ENCODE measurements around the gene NOL8. TPM values are rescaled to one million over a fixed set of nuclear protein-coding genes. Genes with fewer than 3 reads are reported as not detected.

Gene NOL8
- total RNA-seq, 4 donors from 2014 or later = 20.7 to 52.3 (median 37.2) TPM

GRCh38 chr9:92290785-92291429 is 34.2 kb downstream of the NOL8 start:
- Histone ChIP-seq H3K4me1 (peaks cover 14 to 42% (median 16%) of the 10 kb centered on the region in 3 donors), H3K36me3 (peaks cover 0 to 39% (median 0%) of the 10 kb centered on the region in 3 donors), H3K27ac (no peak overlapping the region), H3K4me3 (no peak overlapping the region), H3K9me3 (no peaks in the 10 kb centered on the region), H3K27me3 (no peaks in the 10 kb centered on the region)
- TF ChIP-seq, protein P1, sequence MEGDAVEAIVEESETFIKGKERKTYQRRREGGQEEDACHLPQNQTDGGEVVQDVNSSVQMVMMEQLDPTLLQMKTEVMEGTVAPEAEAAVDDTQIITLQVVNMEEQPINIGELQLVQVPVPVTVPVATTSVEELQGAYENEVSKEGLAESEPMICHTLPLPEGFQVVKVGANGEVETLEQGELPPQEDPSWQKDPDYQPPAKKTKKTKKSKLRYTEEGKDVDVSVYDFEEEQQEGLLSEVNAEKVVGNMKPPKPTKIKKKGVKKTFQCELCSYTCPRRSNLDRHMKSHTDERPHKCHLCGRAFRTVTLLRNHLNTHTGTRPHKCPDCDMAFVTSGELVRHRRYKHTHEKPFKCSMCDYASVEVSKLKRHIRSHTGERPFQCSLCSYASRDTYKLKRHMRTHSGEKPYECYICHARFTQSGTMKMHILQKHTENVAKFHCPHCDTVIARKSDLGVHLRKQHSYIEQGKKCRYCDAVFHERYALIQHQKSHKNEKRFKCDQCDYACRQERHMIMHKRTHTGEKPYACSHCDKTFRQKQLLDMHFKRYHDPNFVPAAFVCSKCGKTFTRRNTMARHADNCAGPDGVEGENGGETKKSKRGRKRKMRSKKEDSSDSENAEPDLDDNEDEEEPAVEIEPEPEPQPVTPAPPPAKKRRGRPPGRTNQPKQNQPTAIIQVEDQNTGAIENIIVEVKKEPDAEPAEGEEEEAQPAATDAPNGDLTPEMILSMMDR (IDR thresholded peaks at IDR 0.05) = no peak
- TF ChIP-seq POLR2A (IDR thresholded peaks at IDR 0.05) = no peak
- WGBS, 2 donors = 71 to 82% methylated on average over 1 of the region's 1 CpG
- intact Hi-C loops (cut with DNase I) = no loop called here
- DNase-seq = no peak

- Histone ChIP-seq H3K36me3 (peaks cover 0 to 50% (median 4%) of the 10 kb centered on the region in 3 donors), H3K4me3 (no peak overlapping the region), H3K9me3 (no peaks in the 10 kb centered on the region), H3K4me1 (peaks cover 13 to 31% (median 14%) of the 10 kb centered on the region in 3 donors), H3K27ac (no peak overlapping the region), H3K27me3 (no peaks in the 10 kb centered on the region)
- TF ChIP-seq, protein P1 (IDR thresholded peaks at IDR 0.05) = no peak
- no peak for TF ChIP-seq POLR2A (IDR thresholded peaks at IDR 0.05)
- WGBS, 2 donors = 86 to 88% methylated on average over 5 of the region's 5 CpGs
- DNase-seq = no peak
- intact Hi-C loops (cut with DNase I) = no loop called here
These were observed 35.3 kb downstream of the NOL8 start for GRCh38 chr9:92289708-92290390.

GRCh38 chr9:92279302-92279701 is 45.8 kb downstream of the NOL8 start:
- 84 to 100% methylated on average over 1 of the region's 1 CpG for WGBS, 2 donors
- peaks cover 0 to 100% (median 26%) of the 10 kb centered on the region in 3 donors for H3K36me3 ChIP-seq
- TF ChIP-seq, protein P1 (IDR thresholded peaks at IDR 0.05) = no peak
- no peak for TF ChIP-seq POLR2A (IDR thresholded peaks at IDR 0.05)

GRCh38 chr9:92278110-92278509 is 47.0 kb downstream of the NOL8 start:
- DNase-seq = no peak
- H3K4me3 ChIP-seq = no peak overlapping the region
- H3K9me3 ChIP-seq = no peaks in the 10 kb centered on the region
- 66 to 75% methylated on average over 2 of the region's 2 CpGs for WGBS, 2 donors
- intact Hi-C loops (cut with DNase I) = no loop called here
- no peaks in the 10 kb centered on the region for H3K4me1 ChIP-seq
- H3K36me3 ChIP-seq = peaks cover 0 to 100% (median 34%) of the 10 kb centered on the region in 3 donors
- no peak overlapping the region for H3K27ac ChIP-seq
- H3K27me3 ChIP-seq = no peaks in the 10 kb centered on the region
- no peak for TF ChIP-seq POLR2A (IDR thresholded peaks at IDR 0.05)
- TF ChIP-seq, protein P1 (IDR thresholded peaks at IDR 0.05) = no peak

More at GRCh38 chr9:92279302-92279701, 45.8 kb downstream of the NOL8 start:
- no peaks in the 10 kb centered on the region for H3K4me1 ChIP-seq
- DNase-seq = no peak
- no peaks in the 10 kb centered on the region for H3K27me3 ChIP-seq
- intact Hi-C loops (cut with DNase I) = no loop called here
- no peak overlapping the region for H3K4me3 ChIP-seq
- H3K27ac ChIP-seq = no peak overlapping the region
- H3K9me3 ChIP-seq = no peaks in the 10 kb centered on the region

DNA sequence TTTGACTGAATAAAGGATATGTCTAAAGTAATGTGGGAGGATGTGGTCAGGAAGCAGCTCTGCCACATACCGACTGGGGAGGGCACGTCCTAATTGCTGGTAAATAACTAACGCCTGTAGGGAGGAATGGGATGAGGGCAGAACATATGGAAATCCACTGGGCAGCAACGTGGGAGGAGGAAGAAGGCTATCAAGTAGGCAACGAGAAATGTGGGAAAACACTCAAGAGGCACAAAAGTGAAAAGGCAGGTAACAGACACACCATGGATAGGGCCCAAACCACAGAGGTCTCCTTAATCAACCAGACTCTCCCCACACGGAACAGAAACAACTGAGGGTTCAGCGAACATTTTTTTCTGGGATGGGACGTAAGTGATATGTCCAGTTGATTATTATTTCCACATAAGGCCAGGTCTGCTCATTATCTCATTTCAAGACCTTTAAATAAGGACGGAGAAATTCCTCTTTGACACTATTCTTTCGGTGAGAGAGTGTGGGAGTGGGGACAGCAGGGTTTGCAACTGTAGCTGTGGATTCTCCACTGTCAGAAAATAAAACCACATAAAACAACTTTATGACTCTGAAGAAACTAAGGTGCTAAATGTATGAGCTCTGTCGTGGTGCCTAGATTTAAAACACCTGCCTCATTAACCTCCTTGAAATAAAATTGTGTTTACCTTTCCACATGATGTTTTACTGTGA is 48.7 kb downstream of the NOL8 start:
- peaks cover 4 to 100% (median 29%) of the 10 kb centered on the region in 3 donors for H3K36me3 ChIP-seq
- no peak for TF ChIP-seq POLR2A (IDR thresholded peaks at IDR 0.05)
- TF ChIP-seq, protein P1 (IDR thresholded peaks at IDR 0.05) = no peak
- no peak overlapping the region for H3K4me3 ChIP-seq
- H3K9me3 ChIP-seq = no peaks in the 10 kb centered on the region
- H3K27ac ChIP-seq = no peak overlapping the region
- DNase-seq = no peak
- no peaks in the 10 kb centered on the region for H3K4me1 ChIP-seq
- intact Hi-C loops (cut with DNase I) = no loop called here
- no peaks in the 10 kb centered on the region for H3K27me3 ChIP-seq
- 66 to 71% methylated on average over 11 of the region's 11 CpGs for WGBS, 2 donors
